WTC11 (cell line): ENCODE results near the gene BAK1. TPM values are rescaled to one million over a fixed set of nuclear protein-coding genes. Genes with fewer than 3 reads are reported as not detected.
"Not testable (repeated sequence)": the region's sequence is repeated elsewhere in the genome, so short reads cannot be mapped to it uniquely, and the experiment has no call there.

Experiments
- ATAC-seq: fragments of 200-7000 bp; cut with Tn5 transposase; 2 replicates; pipeline ENCODE4 v1.10.0; 2021; ENCODE audit warnings: mild to moderate bottlenecking, moderate library complexity
- CTCF ChIA-PET: fragments of 300-600 bp; sonication (Branson Sonifier 250); formaldehyde crosslinking; loops from one replicate; lab custom pipeline; 2021; ENCODE audit warnings: antibody characterized with exemption; lab: Charles Lee
- POLR2A ChIA-PET: fragments of 350-600 bp; sonication (Branson Sonifier 250); formaldehyde crosslinking; loops from one replicate; lab custom pipeline; 2021; ENCODE audit warnings: antibody characterized with exemption; lab: Charles Lee
- DNase-seq: peaks from one replicate; pipeline ENCODE4 v3.0.0; 2021; ENCODE audit warnings: low spot score
- H3K27ac Mint-ChIP-seq: 2 replicates; pipeline ENCODE4 v1.8.0; 2021; ENCODE audit warnings: mixed read lengths
- H3K27me3 Mint-ChIP-seq: 2 replicates; pipeline ENCODE4 v1.8.0; 2021; ENCODE audit warnings: low read depth, mild to moderate bottlenecking, moderate library complexity, mixed read lengths
- H3K36me3 Mint-ChIP-seq: 2 replicates; pipeline ENCODE4 v1.8.0; 2021; ENCODE audit warnings: mixed read lengths
- H3K4me1 Mint-ChIP-seq: 2 replicates; pipeline ENCODE4 v1.8.0; 2022; ENCODE audit warnings: mixed read lengths
- H3K4me3 Mint-ChIP-seq: 2 replicates; pipeline ENCODE4 v1.8.0; 2021; ENCODE audit warnings: mild to moderate bottlenecking, moderate library complexity, mixed read lengths
- H3K9me3 Mint-ChIP-seq: 2 replicates; pipeline ENCODE4 v1.8.0; 2021; ENCODE audit warnings: mixed read lengths
- ATF1 ChIP-seq: sonication (generic); formaldehyde crosslinking; IDR thresholded peaks from 2 replicates; pipeline ENCODE4 v1.8.1; 2023; ENCODE audit warnings: mild to moderate bottlenecking, moderate library complexity, missing genetic modification reagents
- E2F1 ChIP-seq: sonication (generic); formaldehyde crosslinking; IDR thresholded peaks from 2 replicates; pipeline ENCODE4 v1.8.0; 2022; ENCODE audit warnings: mild to moderate bottlenecking, missing genetic modification reagents
- ESRRA ChIP-seq: sonication (generic); formaldehyde crosslinking; IDR thresholded peaks from 2 replicates; pipeline ENCODE4 v1.8.1; 2022; ENCODE audit warnings: mild to moderate bottlenecking, missing genetic modification reagents, borderline replicate concordance
- FOXJ3 ChIP-seq: sonication (generic); formaldehyde crosslinking; IDR thresholded peaks from 2 replicates; pipeline ENCODE4 v1.9.0; 2021; ENCODE audit warnings: missing genetic modification reagents, mild to moderate bottlenecking, borderline replicate concordance
- NFYB ChIP-seq: sonication (generic); formaldehyde crosslinking; conservative IDR thresholded peaks from 2 replicates; pipeline ENCODE4 v1.8.0; 2022; ENCODE audit warnings: low read depth, missing genetic modification reagents
- OVOL2 ChIP-seq: fragments of 250-450 bp; sonication (Bioruptor Pico); IDR thresholded peaks from 2 replicates; pipeline ENCODE4 v1.9.0; 2021; ENCODE audit warnings: mild to moderate bottlenecking, borderline replicate concordance
- TP53 ChIP-seq: sonication (generic); formaldehyde crosslinking; IDR thresholded peaks from 2 replicates; pipeline ENCODE4 v1.8.1; 2023; ENCODE audit warnings: mild to moderate bottlenecking, missing genetic modification reagents
- ZNF219 ChIP-seq: sonication (generic); formaldehyde crosslinking; IDR thresholded peaks from 2 replicates; pipeline ENCODE4 v1.8.0; 2023; ENCODE audit warnings: missing genetic modification reagents, mild to moderate bottlenecking, borderline replicate concordance
- ZNF263 ChIP-seq: sonication (generic); formaldehyde crosslinking; IDR thresholded peaks from 2 replicates; pipeline ENCODE4 v1.8.1; 2022; ENCODE audit warnings: low read depth, mild to moderate bottlenecking, moderate library complexity, missing genetic modification reagents
- ZNF317 ChIP-seq: sonication (generic); formaldehyde crosslinking; IDR thresholded peaks from 2 replicates; pipeline ENCODE4 v1.8.1; 2023; ENCODE audit warnings: low read depth, mild to moderate bottlenecking, moderate library complexity, missing genetic modification reagents, borderline replicate concordance
- ZNF532 ChIP-seq: fragments of 250-450 bp; sonication (Bioruptor Pico); IDR thresholded peaks from 2 replicates; pipeline ENCODE4 v1.9.0; 2021; ENCODE audit warnings: mild to moderate bottlenecking, borderline replicate concordance
- total RNA-seq: library from RNA; stranded (reverse); gene quantifications from 3 replicates; pipeline ENCODE4 v1.2.3, GENCODE V29; 2021
- TF ChIP-seq, protein P1 (sequence below): fragments of 250-450 bp; sonication (Bioruptor Pico); IDR thresholded peaks from 2 replicates; pipeline ENCODE4 v1.9.0; 2021; ENCODE audit warnings: moderate library complexity, mild to moderate bottlenecking, inconsistent platforms, borderline replicate concordance
- TF ChIP-seq, protein P2 (sequence below): sonication (generic); formaldehyde crosslinking; IDR thresholded peaks from 2 replicates; pipeline ENCODE4 v1.8.0; 2022; ENCODE audit warnings: mild to moderate bottlenecking, missing genetic modification reagents
- TF ChIP-seq, protein P3 (sequence below): sonication (generic); formaldehyde crosslinking; IDR thresholded peaks from 2 replicates; pipeline ENCODE4 v1.8.0; 2022; ENCODE audit warnings: mild to moderate bottlenecking, missing genetic modification reagents
- TF ChIP-seq, protein P4 (sequence below): sonication (generic); formaldehyde crosslinking; IDR thresholded peaks from 2 replicates; pipeline ENCODE4 v1.8.1; 2023; ENCODE audit warnings: mild to moderate bottlenecking, missing genetic modification reagents
- TF ChIP-seq, protein P5 (sequence below): sonication (generic); formaldehyde crosslinking; conservative IDR thresholded peaks from 2 replicates; pipeline ENCODE4 v1.8.1; 2022; ENCODE audit warnings: mild to moderate bottlenecking, missing genetic modification reagents

Gene BAK1
- total RNA-seq, 1 experiment from 2014 or later: 40.5 TPM

DNA sequence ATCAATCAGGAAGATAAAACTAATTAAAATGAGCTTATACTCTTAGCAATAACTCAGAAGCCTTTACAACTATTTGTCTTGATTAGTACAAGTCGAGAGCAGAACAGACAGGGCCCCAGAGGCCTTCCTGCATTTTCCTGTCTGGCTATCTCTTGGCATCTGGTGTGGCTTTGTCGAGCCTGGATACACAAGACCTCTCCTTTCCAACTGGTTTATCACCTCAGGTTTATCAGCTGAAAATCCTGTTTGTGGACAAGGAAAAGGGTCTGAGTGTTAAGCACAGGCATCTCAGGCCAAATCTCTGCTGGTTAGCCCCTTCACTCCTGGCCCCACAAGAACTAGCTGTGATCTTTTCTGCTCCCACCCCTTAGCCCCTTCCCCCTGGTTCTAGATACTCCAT lies 32.6 kb downstream of the BAK1 start:
- Mint-ChIP-seq H3K4me3 (no peak overlapping the region), H3K27me3 (no peaks in the 10 kb centered on the region), H3K36me3 (no peaks in the 10 kb centered on the region), H3K4me1 (peaks cover 2% of the 10 kb centered on the region; the same call in 1 of the 2 replicates), H3K27ac (peak overlapping the region; percentile 32; the same call in 1 of the 2 replicates), H3K9me3 (no peaks in the 10 kb centered on the region)
- no peak for ATAC-seq
- POLR2A ChIA-PET: no interaction called here
- no peak for TF ChIP-seq FOXJ3 (CRISPR knock-in tag)
- no peak for TF ChIP-seq ZNF263 (CRISPR knock-in tag)
- TF ChIP-seq ZNF317 (CRISPR knock-in tag): no peak
- no peak for TF ChIP-seq TP53 (CRISPR knock-in tag)
- TF ChIP-seq, protein P1, sequence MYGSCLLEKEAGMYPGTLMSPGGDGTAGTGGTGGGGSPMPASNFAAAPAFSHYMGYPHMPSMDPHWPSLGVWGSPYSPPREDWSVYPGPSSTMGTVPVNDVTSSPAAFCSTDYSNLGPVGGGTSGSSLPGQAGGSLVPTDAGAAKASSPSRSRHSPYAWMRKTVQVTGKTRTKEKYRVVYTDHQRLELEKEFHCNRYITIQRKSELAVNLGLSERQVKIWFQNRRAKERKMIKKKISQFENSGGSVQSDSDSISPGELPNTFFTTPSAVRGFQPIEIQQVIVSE (CRISPR knock-in tag): no peak
- TF ChIP-seq, protein P2, sequence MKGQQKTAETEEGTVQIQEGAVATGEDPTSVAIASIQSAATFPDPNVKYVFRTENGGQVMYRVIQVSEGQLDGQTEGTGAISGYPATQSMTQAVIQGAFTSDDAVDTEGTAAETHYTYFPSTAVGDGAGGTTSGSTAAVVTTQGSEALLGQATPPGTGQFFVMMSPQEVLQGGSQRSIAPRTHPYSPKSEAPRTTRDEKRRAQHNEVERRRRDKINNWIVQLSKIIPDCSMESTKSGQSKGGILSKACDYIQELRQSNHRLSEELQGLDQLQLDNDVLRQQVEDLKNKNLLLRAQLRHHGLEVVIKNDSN: no peak
- no peak for TF ChIP-seq ZNF219 (CRISPR knock-in tag)
- TF ChIP-seq, protein P3, sequence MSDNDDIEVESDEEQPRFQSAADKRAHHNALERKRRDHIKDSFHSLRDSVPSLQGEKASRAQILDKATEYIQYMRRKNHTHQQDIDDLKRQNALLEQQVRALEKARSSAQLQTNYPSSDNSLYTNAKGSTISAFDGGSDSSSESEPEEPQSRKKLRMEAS (CRISPR knock-in tag): no peak
- no peak for TF ChIP-seq ESRRA (CRISPR knock-in tag)
- no peak for TF ChIP-seq ATF1
- no peak for TF ChIP-seq E2F1 (CRISPR knock-in tag)
- no peak for TF ChIP-seq ZNF532 (CRISPR knock-in tag)
- TF ChIP-seq, protein P4, sequence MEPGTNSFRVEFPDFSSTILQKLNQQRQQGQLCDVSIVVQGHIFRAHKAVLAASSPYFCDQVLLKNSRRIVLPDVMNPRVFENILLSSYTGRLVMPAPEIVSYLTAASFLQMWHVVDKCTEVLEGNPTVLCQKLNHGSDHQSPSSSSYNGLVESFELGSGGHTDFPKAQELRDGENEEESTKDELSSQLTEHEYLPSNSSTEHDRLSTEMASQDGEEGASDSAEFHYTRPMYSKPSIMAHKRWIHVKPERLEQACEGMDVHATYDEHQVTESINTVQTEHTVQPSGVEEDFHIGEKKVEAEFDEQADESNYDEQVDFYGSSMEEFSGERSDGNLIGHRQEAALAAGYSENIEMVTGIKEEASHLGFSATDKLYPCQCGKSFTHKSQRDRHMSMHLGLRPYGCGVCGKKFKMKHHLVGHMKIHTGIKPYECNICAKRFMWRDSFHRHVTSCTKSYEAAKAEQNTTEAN (CRISPR knock-in tag): no peak
- CTCF ChIA-PET: interaction anchor here (1.4 to 1.8 kb wide), 3 partner anchors 32 to 157 kb away, joined by 3 to 4 read pairs (median 3); partner anchors contain the start of gene BAK1
- DNase-seq: no peak

- H3K9me3 Mint-ChIP-seq: no peaks in the 10 kb centered on the region
- H3K4me1 Mint-ChIP-seq: peaks cover 2% of the 10 kb centered on the region; the same call in 1 of the 2 replicates
- no peaks in the 10 kb centered on the region for H3K27me3 Mint-ChIP-seq
- no peak overlapping the region for H3K4me3 Mint-ChIP-seq
- TF ChIP-seq OVOL2 (no peak), NFYB (CRISPR knock-in tag) (no peak), FOXJ3 (CRISPR knock-in tag) (no peak)
- TF ChIP-seq, protein P5, sequence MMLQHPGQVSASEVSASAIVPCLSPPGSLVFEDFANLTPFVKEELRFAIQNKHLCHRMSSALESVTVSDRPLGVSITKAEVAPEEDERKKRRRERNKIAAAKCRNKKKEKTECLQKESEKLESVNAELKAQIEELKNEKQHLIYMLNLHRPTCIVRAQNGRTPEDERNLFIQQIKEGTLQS (CRISPR knock-in tag): no peak
- ChIA-PET POLR2A (no interaction called here), CTCF (interaction anchor here (0.6 to 1.4 kb wide), 3 partner anchors 33 to 74 kb away, joined by 3 read pairs; partner anchors contain the start of gene BAK1)
- DNase-seq: no peak
- no peaks in the 10 kb centered on the region for H3K36me3 Mint-ChIP-seq
- no peak for ATAC-seq
- no peak overlapping the region for H3K27ac Mint-ChIP-seq
Observed at GRCh38 chr6:33546766-33547165, 33.3 kb downstream of the BAK1 start.

DNA sequence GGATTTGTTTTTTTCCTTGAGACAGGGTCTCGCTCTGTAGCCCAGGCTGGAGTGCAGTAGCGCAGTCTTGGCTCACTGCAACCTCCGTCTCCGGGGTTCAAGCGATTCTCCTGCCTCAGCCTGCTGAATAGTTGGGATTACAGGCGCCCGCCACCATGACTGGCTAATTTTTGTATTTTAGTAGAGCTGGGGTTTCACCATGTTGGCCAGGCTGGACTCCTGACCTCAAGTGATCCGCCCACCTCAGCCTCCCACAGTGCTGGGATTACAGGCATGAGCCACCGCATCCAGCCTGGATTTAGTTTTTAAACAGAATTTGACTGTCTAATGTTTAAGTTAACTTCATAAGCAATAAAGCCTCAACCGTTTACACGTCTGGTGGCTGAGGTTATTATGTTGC lies 34.8 kb downstream of the BAK1 start:
- H3K36me3 Mint-ChIP-seq, DNase-seq, H3K4me1 Mint-ChIP-seq, ATAC-seq, H3K4me3 Mint-ChIP-seq, H3K27me3 Mint-ChIP-seq, H3K9me3 Mint-ChIP-seq, POLR2A ChIA-PET, H3K27ac Mint-ChIP-seq: not testable (repeated sequence)
- CTCF ChIA-PET: interaction anchor here (0.6 kb wide), 1 partner anchor 33 kb away, joined by 3 read pairs; no protein-coding TSS in a partner anchor
